Measurements from ENCODE around the gene CPNE2. TPM values are rescaled to one million over a fixed set of nuclear protein-coding genes. Genes with fewer than 3 reads are reported as not detected.
A peak's percentile ranks its signal among the peaks of the same experiment; 100 is the strongest.

Gene CPNE2
- total RNA-seq, 3 donors from 2014 or later: 48.7 to 77.0 (median 52.5) TPM

GRCh38 chr16:57143149-57143921 lies 51.0 kb downstream of the CPNE2 start:
- ATAC-seq: peak; percentile 50
- no peak for TF ChIP-seq CTCF (IDR thresholded peaks at IDR 0.05)

GRCh38 chr16:57144027-57144426 lies 51.6 kb downstream of the CPNE2 start:
- H3K36me3 ChIP-seq (ENCODE audit: low read depth): no peaks in the 10 kb centered on the region
- intact Hi-C loops (cut with DNase I, micrococcal nuclease): no loop called here
- H3K4me1 ChIP-seq (ENCODE audit: low read depth): peaks cover 27% of the 10 kb centered on the region
- H3K4me3 ChIP-seq: no peak overlapping the region
- no peak for DNase-seq
- H3K9me3 ChIP-seq: no peaks in the 10 kb centered on the region
- ATAC-seq: no peak
- TF ChIP-seq CTCF (IDR thresholded peaks at IDR 0.05): no peak

More at GRCh38 chr16:57143149-57143921, 51.0 kb downstream of the CPNE2 start:
- Histone ChIP-seq H3K36me3 (ENCODE audit: low read depth) (no peaks in the 10 kb centered on the region), H3K4me3 (no peak overlapping the region), H3K9me3 (no peaks in the 10 kb centered on the region), H3K4me1 (ENCODE audit: low read depth) (peaks cover 27% of the 10 kb centered on the region)
- intact Hi-C loops (cut with DNase I, micrococcal nuclease): no loop called here
- peak in 2 of 3 donors; percentile 50 to 59 for DNase-seq

- H3K36me3 ChIP-seq (ENCODE audit: low read depth): no peaks in the 10 kb centered on the region
- ATAC-seq (no peak), DNase-seq (no peak)
- peaks cover 20% of the 10 kb centered on the region for H3K4me1 ChIP-seq (ENCODE audit: low read depth)
- no peaks in the 10 kb centered on the region for H3K9me3 ChIP-seq
- TF ChIP-seq CTCF (IDR thresholded peaks at IDR 0.05): no peak
- intact Hi-C loops (cut with DNase I, micrococcal nuclease): no loop called here
- H3K4me3 ChIP-seq: no peak overlapping the region
Measured at GRCh38 chr16:57145046-57146021, 53.0 kb downstream of the CPNE2 start.

- DNase-seq: no peak
- H3K4me1 ChIP-seq (ENCODE audit: low read depth): peaks cover 14% of the 10 kb centered on the region
- ATAC-seq: no peak
- H3K36me3 ChIP-seq (ENCODE audit: low read depth): no peaks in the 10 kb centered on the region
- H3K9me3 ChIP-seq: no peaks in the 10 kb centered on the region
- TF ChIP-seq CTCF (IDR thresholded peaks at IDR 0.05): no peak
- intact Hi-C loops (cut with DNase I, micrococcal nuclease): no loop called here
- H3K4me3 ChIP-seq: no peak overlapping the region
Measured at GRCh38 chr16:57146040-57146647, 53.8 kb downstream of the CPNE2 start.

- Histone ChIP-seq H3K4me3 (no peak overlapping the region), H3K9me3 (no peaks in the 10 kb centered on the region), H3K36me3 (ENCODE audit: low read depth) (no peaks in the 10 kb centered on the region), H3K4me1 (ENCODE audit: low read depth) (peaks cover 13% of the 10 kb centered on the region)
- intact Hi-C loops (cut with DNase I, micrococcal nuclease): no loop called here
- no peak for DNase-seq
- peak; percentile 21 for ATAC-seq
- TF ChIP-seq CTCF (IDR thresholded peaks at IDR 0.05): no peak
Measured at GRCh38 chr16:57146735-57147134, 54.4 kb downstream of the CPNE2 start.
